Mesenchymal stem cell (in vitro differentiated cells and primary cell): ENCODE results near the gene BID.

Source experiments
- DNase-seq: peaks from one replicate; pipeline ENCODE4 v3.0.0-alpha.2; 2013
- H2AFZ ChIP-seq: one replicate; pipeline ENCODE4 v1.6.1; 2013; ENCODE audit warnings: low read depth, mild to moderate bottlenecking, control low read depth, inconsistent platforms, low read length, moderate library complexity
- H2AK5ac ChIP-seq: 2 replicates; pipeline ENCODE4 v1.6.1; 2013; ENCODE audit warnings: low read length, moderate library complexity, mild to moderate bottlenecking, inconsistent platforms; ENCODE audit not compliant: severe bottlenecking
- H2BK120ac ChIP-seq: one replicate; pipeline ENCODE4 v1.6.1; 2013; ENCODE audit warnings: low read depth, mild to moderate bottlenecking, inconsistent platforms, low read length, moderate library complexity
- H2BK12ac ChIP-seq, 2 experiments: one replicate each; pipeline ENCODE4 v1.6.1; 2013; ENCODE audit warnings: inconsistent platforms in 2 of 2, low read length in 2 of 2, mild to moderate bottlenecking in 2 of 2, moderate library complexity in 2 of 2, control low read depth in 1 of 2
- H2BK15ac ChIP-seq: one replicate; pipeline ENCODE4 v1.6.1; 2013; ENCODE audit warnings: mild to moderate bottlenecking, low read depth, inconsistent platforms; ENCODE audit not compliant: poor library complexity, severe bottlenecking
- H2BK5ac ChIP-seq: 2 replicates; pipeline ENCODE4 v1.6.1; 2013; ENCODE audit warnings: low read depth, mild to moderate bottlenecking, low read length, control low read depth, inconsistent platforms; ENCODE audit not compliant: poor library complexity, severe bottlenecking
- H3K14ac ChIP-seq, 2 experiments: one replicate each; pipeline ENCODE4 v1.6.1; 2013; ENCODE audit warnings: inconsistent platforms in 2 of 2, low read length in 2 of 2, control low read depth in 1 of 2, mild to moderate bottlenecking in 1 of 2, moderate library complexity in 1 of 2
- H3K18ac ChIP-seq, 2 experiments: one replicate each; pipeline ENCODE4 v1.6.1; 2013; ENCODE audit warnings: inconsistent platforms in 2 of 2, low read length in 2 of 2, control low read depth in 1 of 2, low read depth in 1 of 2, mild to moderate bottlenecking in 1 of 2
- H3K23ac ChIP-seq, 2 experiments: one replicate each; pipeline ENCODE4 v1.6.1; 2013; ENCODE audit warnings: inconsistent platforms in 2 of 2, low read length in 2 of 2, mild to moderate bottlenecking in 2 of 2, moderate library complexity in 2 of 2, control low read depth in 1 of 2
- H3K27ac ChIP-seq: 2 replicates; pipeline ENCODE4 v1.5.1; 2013; ENCODE audit warnings: mild to moderate bottlenecking, moderate library complexity, low read length, control low read depth, inconsistent platforms; ENCODE audit not compliant: poor library complexity, severe bottlenecking
- H3K27me3 ChIP-seq, 2 experiments: 2 replicates each; pipeline versions ENCODE4 v1.6.1 to v1.7.0; 2013; ENCODE audit warnings: low read length in 2 of 2, mild to moderate bottlenecking in 2 of 2, moderate library complexity in 2 of 2, control low read depth in 1 of 2, inconsistent platforms in 1 of 2; ENCODE audit not compliant: control insufficient read depth in 1 of 2, insufficient read depth in 1 of 2
- H3K36me3 ChIP-seq, 2 experiments: 2 replicates each; pipeline versions ENCODE4 v1.6.1 to v1.7.0; 2013; ENCODE audit warnings: low read length in 2 of 2, control low read depth in 1 of 2, inconsistent platforms in 1 of 2, low read depth in 1 of 2, mild to moderate bottlenecking in 1 of 2; ENCODE audit not compliant: insufficient read depth in 2 of 2, control insufficient read depth in 1 of 2
- H3K4ac ChIP-seq, 2 experiments: one replicate each; pipeline ENCODE4 v1.6.1; 2013; ENCODE audit warnings: inconsistent platforms in 2 of 2, low read length in 2 of 2, mild to moderate bottlenecking in 2 of 2, moderate library complexity in 2 of 2, control low read depth in 1 of 2, low read depth in 1 of 2
- H3K4me1 ChIP-seq: 2 replicates; pipeline ENCODE4 v1.6.1; 2013; ENCODE audit warnings: low read depth, low read length, control low read depth; ENCODE audit not compliant: control insufficient read depth, insufficient read depth
- H3K4me2 ChIP-seq: 2 replicates; pipeline ENCODE4 v1.6.1; 2013; ENCODE audit warnings: low read length, mild to moderate bottlenecking, inconsistent platforms; ENCODE audit not compliant: poor library complexity, severe bottlenecking
- H3K4me3 ChIP-seq, 2 experiments: 2 replicates each; pipeline versions ENCODE4 v1.5.1 to v1.7.0; 2013; ENCODE audit warnings: low read length in 2 of 2, mild to moderate bottlenecking in 2 of 2, control low read depth in 1 of 2, low read depth in 1 of 2; ENCODE audit not compliant: insufficient read depth in 1 of 2
- H3K79me1 ChIP-seq: replicated peaks from 2 replicates; pipeline ENCODE4 v1.6.1; 2013; ENCODE audit warnings: mild to moderate bottlenecking, control low read depth, low read length, inconsistent platforms; ENCODE audit not compliant: poor library complexity, severe bottlenecking
- H3K9ac ChIP-seq: 2 replicates; pipeline ENCODE4 v1.7.0; 2013; ENCODE audit warnings: mild to moderate bottlenecking, low read length, moderate library complexity
- H3K9me3 ChIP-seq: 2 replicates; pipeline ENCODE4 v1.7.0; 2013; ENCODE audit warnings: mild to moderate bottlenecking, low read length; ENCODE audit not compliant: control insufficient read depth
- H4K8ac ChIP-seq: one replicate; pipeline ENCODE4 v1.6.1; 2013; ENCODE audit warnings: inconsistent platforms, mild to moderate bottlenecking, low read length, moderate library complexity
- H4K91ac ChIP-seq: one replicate; pipeline ENCODE4 v1.6.1; 2013; ENCODE audit warnings: mild to moderate bottlenecking, low read length, inconsistent platforms
- WGBS: methylation state at CpG from one replicate; pipeline ENCODE4 v1.1.7; 2013; ENCODE audit warnings: mixed read lengths; 5-methylcytosine and 5-hydroxymethylcytosine counted together

BID gene

GRCh38 chr22:17738386-17739128, 35.7 kb downstream of the BID start:
- H3K36me3 ChIP-seq, result peaks cover 38 to 41% of the 10 kb centered on the region in 2 experiments
- H3K27me3 ChIP-seq, result no peaks in the 10 kb centered on the region
- H3K23ac ChIP-seq, result no peak overlapping the region
- no peak overlapping the region for H3K9ac ChIP-seq
- DNase-seq, result no peak
- H3K4me2 ChIP-seq, result no peak overlapping the region
- no peaks in the 10 kb centered on the region for H3K9me3 ChIP-seq
- H4K8ac ChIP-seq, result no peak overlapping the region
- no peak overlapping the region for H3K4ac ChIP-seq
- H2BK15ac ChIP-seq, result no peak overlapping the region
- H3K18ac ChIP-seq, result no peak overlapping the region
- no peak overlapping the region for H2BK12ac ChIP-seq
- no peak overlapping the region for H3K4me3 ChIP-seq
- H2BK120ac ChIP-seq, result no peak overlapping the region
- no peak overlapping the region for H3K14ac ChIP-seq
- H2BK5ac ChIP-seq, result no peak overlapping the region
- H2AFZ ChIP-seq, result no peak overlapping the region
- H2AK5ac ChIP-seq, result no peak overlapping the region
- WGBS, result 96% methylated on average over 21 of the region's 21 CpGs
- no peak overlapping the region for H4K91ac ChIP-seq
- H3K79me1 ChIP-seq, result peaks cover 9% of the 10 kb centered on the region
- H3K4me1 ChIP-seq, result peaks cover 3% of the 10 kb centered on the region
- no peak overlapping the region for H3K27ac ChIP-seq

GRCh38 chr22:17734187-17734586, 40.1 kb downstream of the BID start:
- H3K9me3 ChIP-seq, result no peaks in the 10 kb centered on the region
- H3K4me1 ChIP-seq, result no peaks in the 10 kb centered on the region
- H3K18ac ChIP-seq, result no peak overlapping the region
- no peak overlapping the region for H2AFZ ChIP-seq
- H2BK120ac ChIP-seq, result no peak overlapping the region
- H3K27ac ChIP-seq, result no peak overlapping the region
- no peaks in the 10 kb centered on the region for H3K27me3 ChIP-seq
- no peak overlapping the region for H3K23ac ChIP-seq
- H2BK5ac ChIP-seq, result no peak overlapping the region
- H4K91ac ChIP-seq, result no peak overlapping the region
- no peak overlapping the region for H4K8ac ChIP-seq
- H2AK5ac ChIP-seq, result no peak overlapping the region
- no peak overlapping the region for H3K4ac ChIP-seq
- H3K4me2 ChIP-seq, result no peak overlapping the region
- no peak overlapping the region for H2BK12ac ChIP-seq
- no peak overlapping the region for H2BK15ac ChIP-seq
- H3K79me1 ChIP-seq, result peaks cover 15% of the 10 kb centered on the region
- H3K14ac ChIP-seq, result no peak overlapping the region
- no peak overlapping the region for H3K4me3 ChIP-seq
- peak; percentile 61 for DNase-seq
- H3K36me3 ChIP-seq, result peaks cover 39 to 82% of the 10 kb centered on the region in 2 experiments
- peak overlapping the region; percentile 13 for H3K9ac ChIP-seq
- WGBS, result 52% methylated on average over 4 of the region's 4 CpGs

GRCh38 chr22:17733466-17733865, 40.8 kb downstream of the BID start:
- 100% methylated on average over 2 of the region's 3 CpGs for WGBS

GRCh38 chr22:17732251-17732854, 41.9 kb downstream of the BID start:
- no peak overlapping the region for H3K27ac ChIP-seq
- no peak for DNase-seq
- no peak overlapping the region for H4K8ac ChIP-seq
- no peak overlapping the region for H4K91ac ChIP-seq
- 93% methylated on average over 2 of the region's 2 CpGs for WGBS
- no peak overlapping the region for H3K9ac ChIP-seq
- H3K14ac ChIP-seq, result no peak overlapping the region
- H3K4ac ChIP-seq, result no peak overlapping the region
- no peak overlapping the region for H2BK120ac ChIP-seq
- H3K4me1 ChIP-seq, result peaks cover under 1% of the 10 kb centered on the region
- H3K79me1 ChIP-seq, result peaks cover 25% of the 10 kb centered on the region
- no peak overlapping the region for H2BK5ac ChIP-seq
- no peak overlapping the region for H3K23ac ChIP-seq
- H2AFZ ChIP-seq, result no peak overlapping the region
- H3K27me3 ChIP-seq, result no peaks in the 10 kb centered on the region
- no peak overlapping the region for H3K4me2 ChIP-seq
- no peak overlapping the region for H2AK5ac ChIP-seq
- H2BK12ac ChIP-seq, result no peak overlapping the region
- no peak overlapping the region for H3K18ac ChIP-seq
- peaks cover 33 to 84% of the 10 kb centered on the region in 2 experiments for H3K36me3 ChIP-seq
- H3K9me3 ChIP-seq, result no peaks in the 10 kb centered on the region
- no peak overlapping the region for H3K4me3 ChIP-seq
- H2BK15ac ChIP-seq, result no peak overlapping the region

More at GRCh38 chr22:17733466-17733865, 40.8 kb downstream of the BID start:
- Histone ChIP-seq H2BK5ac (no peak overlapping the region), H3K79me1 (peaks cover 15% of the 10 kb centered on the region), H3K4me2 (no peak overlapping the region), H3K23ac (no peak overlapping the region), H3K9me3 (no peaks in the 10 kb centered on the region), H2BK15ac (no peak overlapping the region), H4K91ac (no peak overlapping the region), H4K8ac (no peak overlapping the region), H2AFZ (no peak overlapping the region), H2BK120ac (no peak overlapping the region), H3K18ac (no peak overlapping the region), H3K4me1 (no peaks in the 10 kb centered on the region), H3K9ac (peak overlapping the region; percentile 13), H2AK5ac (no peak overlapping the region), H3K36me3 (peaks cover 32 to 83% of the 10 kb centered on the region in 2 experiments), H3K4ac (no peak overlapping the region), H3K27me3 (no peaks in the 10 kb centered on the region), H3K4me3 (no peak overlapping the region), H2BK12ac (no peak overlapping the region), H3K14ac (no peak overlapping the region), H3K27ac (no peak overlapping the region)
- DNase-seq, result no peak
